ENCODE results near the gene EPS8L2. TPM values are rescaled to one million over a fixed set of nuclear protein-coding genes. Genes with fewer than 3 reads are reported as not detected.
A peak's percentile ranks its signal among the peaks of the same experiment; 100 is the strongest.

The EPS8L2 gene
- total and polyA plus RNA-seq, 2 of the 13 experiments (the other 11 are each of a cell fraction or from before 2014, with no cell fraction given), result 89.3 to 416 TPM

DNA sequence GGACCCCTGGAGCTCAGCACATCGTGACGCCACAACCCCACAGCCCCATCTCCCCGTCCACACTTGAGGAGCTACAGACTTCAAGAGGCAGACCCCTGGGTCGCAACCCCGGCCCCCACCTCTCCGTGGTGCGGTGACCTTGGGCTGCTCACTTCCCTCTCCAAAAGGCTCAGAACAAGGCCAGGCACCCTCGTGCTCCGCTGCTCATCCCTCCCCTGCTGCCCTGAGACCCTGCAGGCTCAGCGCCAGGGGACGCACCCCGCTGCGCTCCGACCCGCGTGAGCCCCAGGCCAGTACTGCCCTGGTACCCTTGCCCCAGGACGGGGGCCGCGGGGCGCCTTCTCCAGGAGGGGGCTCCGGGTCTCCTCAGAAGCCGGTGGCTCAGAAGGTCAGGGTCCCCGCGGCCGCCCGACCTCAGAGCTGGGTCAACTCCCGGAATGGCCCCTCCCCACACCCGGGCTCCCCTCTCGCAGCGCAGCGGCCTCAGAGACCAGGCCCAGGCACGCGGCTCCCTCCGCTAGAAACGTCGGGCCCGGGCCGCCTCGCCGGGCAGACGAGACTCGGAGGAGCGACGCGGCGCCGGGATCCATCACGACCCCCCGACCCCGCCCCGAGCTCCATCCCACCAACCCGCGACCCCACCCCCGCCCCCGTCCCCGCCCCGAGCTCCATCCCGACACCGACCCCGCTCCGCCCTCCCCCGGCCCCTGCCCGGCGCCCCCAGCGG is 70.7 kb downstream of the EPS8L2 start (continued):
- TF ChIP-seq, protein P1, sequence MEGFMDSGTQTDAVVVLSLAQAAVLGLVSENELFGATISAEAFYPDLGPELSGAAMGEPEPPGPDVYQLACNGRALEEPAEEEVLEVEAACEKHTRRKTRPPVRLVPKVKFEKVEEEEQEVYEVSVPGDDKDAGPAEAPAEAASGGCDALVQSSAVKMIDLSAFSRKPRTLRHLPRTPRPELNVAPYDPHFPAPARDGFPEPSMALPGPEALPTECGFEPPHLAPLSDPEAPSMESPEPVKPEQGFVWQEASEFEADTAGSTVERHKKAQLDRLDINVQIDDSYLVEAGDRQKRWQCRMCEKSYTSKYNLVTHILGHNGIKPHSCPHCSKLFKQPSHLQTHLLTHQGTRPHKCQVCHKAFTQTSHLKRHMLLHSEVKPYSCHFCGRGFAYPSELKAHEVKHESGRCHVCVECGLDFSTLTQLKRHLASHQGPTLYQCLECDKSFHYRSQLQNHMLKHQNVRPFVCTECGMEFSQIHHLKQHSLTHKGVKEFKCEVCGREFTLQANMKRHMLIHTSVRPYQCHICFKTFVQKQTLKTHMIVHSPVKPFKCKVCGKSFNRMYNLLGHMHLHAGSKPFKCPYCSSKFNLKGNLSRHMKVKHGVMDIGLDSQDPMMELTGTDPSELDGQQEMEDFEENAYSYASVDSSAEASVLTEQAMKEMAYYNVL (CRISPR knock-in tag; IDR thresholded peaks at IDR 0.05; ENCODE audit: borderline replicate concordance), result no peak
- no peak for TF ChIP-seq ZNF841 (CRISPR knock-in tag; IDR thresholded peaks at IDR 0.05; ENCODE audit: borderline replicate concordance)
- TF ChIP-seq ZNF33A (CRISPR knock-in tag; IDR thresholded peaks at IDR 0.05; ENCODE audit: borderline replicate concordance), result no peak
- no peak for TF ChIP-seq HNRNPUL1 (IDR thresholded peaks at IDR 0.05; ENCODE audit: low read depth, low read length)
- no peak for TF ChIP-seq NFRKB (IDR thresholded peaks at IDR 0.05)
- 0 out of 2 replicates have a peak, but pooled peaks have one; percentile 1 for TF ChIP-seq SPEN (CRISPR knock-in tag; IDR thresholded peaks at IDR 0.05; ENCODE audit: low read depth)
- TF ChIP-seq CBX5 (CRISPR knock-in tag; IDR thresholded peaks at IDR 0.05; ENCODE audit: borderline replicate concordance), result no peak
- peak; percentile 73 for TF ChIP-seq ZBTB7B (CRISPR knock-in tag; IDR thresholded peaks at IDR 0.05)
- TF ChIP-seq ZNF138 (CRISPR knock-in tag; IDR thresholded peaks at IDR 0.05; ENCODE audit: low read depth), result no peak
- no peak for TF ChIP-seq ZFP36 (IDR thresholded peaks at IDR 0.05; ENCODE audit: borderline replicate concordance, low read depth, low read length, partially characterized antibody)
- TF ChIP-seq ZFP36L2 (CRISPR knock-in tag; IDR thresholded peaks at IDR 0.05), result no peak
- TF ChIP-seq ZFP90 (CRISPR knock-in tag; IDR thresholded peaks at IDR 0.05; ENCODE audit: borderline replicate concordance), result no peak
- 0 out of 2 replicates have a peak, but pooled peaks have one; percentile 43 for TF ChIP-seq ZNF274 (CRISPR knock-in tag; IDR thresholded peaks at IDR 0.05)
- TF ChIP-seq ZNF619 (CRISPR knock-in tag; IDR thresholded peaks at IDR 0.05), result no peak
- TF ChIP-seq MXD4 (CRISPR knock-in tag; IDR thresholded peaks at IDR 0.05), result no peak; the same call in 1 of the 2 replicates
- 0 out of 2 replicates have a peak, but pooled peaks have one; percentile 30 for TF ChIP-seq ZNF709 (CRISPR knock-in tag; IDR thresholded peaks at IDR 0.05)
- 0 out of 2 replicates have a peak, but pooled peaks have one; percentile 52 for TF ChIP-seq NFATC3 (CRISPR knock-in tag; IDR thresholded peaks at IDR 0.05)
- no peak for TF ChIP-seq RFX1 (IDR thresholded peaks at IDR 0.05)
- TF ChIP-seq ZKSCAN5 (CRISPR knock-in tag; IDR thresholded peaks at IDR 0.05), result no peak
- TF ChIP-seq ZNF33B (CRISPR knock-in tag; IDR thresholded peaks at IDR 0.05), result peak; percentile 27; the same call in 1 of the 2 replicates
- no peak for TF ChIP-seq ZHX1 (CRISPR knock-in tag; IDR thresholded peaks at IDR 0.05; ENCODE audit: low read depth)
- TF ChIP-seq ZNF296 (CRISPR knock-in tag; conservative IDR thresholded peaks at IDR 0.05), result no peak
- TF ChIP-seq ZNF414 (CRISPR knock-in tag; IDR thresholded peaks at IDR 0.05), result 0 out of 2 replicates have a peak, but pooled peaks have one; percentile 69
- TF ChIP-seq U2AF2 (IDR thresholded peaks at IDR 0.05; ENCODE audit: low read depth, low read length), result no peak
- peak; percentile 52 for TF ChIP-seq RAD21 (CRISPR knock-in tag; IDR thresholded peaks at IDR 0.05)
- no peak for TF ChIP-seq BCL6 (CRISPR knock-in tag; IDR thresholded peaks at IDR 0.05)

All from HepG2 (cell line).